ENCODE results near the gene OBP2A.

OBP2A gene

GRCh38 chr9:135580664-135581380 is 34.9 kb downstream of the OBP2A start:
- DNase-seq = no peak

- DNase-seq = no peak
Observed at GRCh38 chr9:135581636-135582426, 35.9 kb downstream of the OBP2A start.

- no peak for DNase-seq
Observed at GRCh38 chr9:135582541-135582940, 36.6 kb downstream of the OBP2A start.

- DNase-seq = no peak
Observed at GRCh38 chr9:135582966-135583687, 37.2 kb downstream of the OBP2A start.

- DNase-seq = no peak
Observed at GRCh38 chr9:135583688-135584011, 37.7 kb downstream of the OBP2A start.

- no peak for DNase-seq
Observed at GRCh38 chr9:135584371-135584770, 38.4 kb downstream of the OBP2A start.

- DNase-seq = no peak
Observed at GRCh38 chr9:135584934-135585333, 39.0 kb downstream of the OBP2A start.

GRCh38 chr9:135586601-135587109 is 40.7 kb downstream of the OBP2A start:
- DNase-seq = no peak

DNA sequence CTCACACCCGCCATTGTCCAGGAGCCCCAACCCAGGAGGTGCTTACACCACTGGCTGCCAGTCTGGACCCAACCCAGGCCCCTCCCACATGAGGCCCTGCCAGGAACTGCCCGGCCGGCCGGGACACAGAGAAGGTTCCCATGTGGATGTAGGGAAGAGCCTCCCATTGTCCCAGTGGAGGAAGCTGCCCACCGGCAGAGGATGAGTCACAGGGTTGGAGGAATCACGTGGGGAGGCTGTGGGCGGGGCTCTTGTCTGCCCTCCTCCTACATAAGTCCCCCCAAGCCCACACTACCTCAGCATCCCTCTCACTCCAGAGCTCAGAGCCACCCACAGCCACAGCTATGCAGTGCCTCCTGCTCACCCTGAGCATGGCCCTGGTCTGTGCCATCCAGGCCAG is 41.7 kb downstream of the OBP2A start:
- DNase-seq = no peak

- DNase-seq = no peak
Observed at GRCh38 chr9:135588371-135588770, 42.4 kb downstream of the OBP2A start.

- DNase-seq = no peak
Observed at GRCh38 chr9:135588886-135589595, 43.1 kb downstream of the OBP2A start.

DNA sequence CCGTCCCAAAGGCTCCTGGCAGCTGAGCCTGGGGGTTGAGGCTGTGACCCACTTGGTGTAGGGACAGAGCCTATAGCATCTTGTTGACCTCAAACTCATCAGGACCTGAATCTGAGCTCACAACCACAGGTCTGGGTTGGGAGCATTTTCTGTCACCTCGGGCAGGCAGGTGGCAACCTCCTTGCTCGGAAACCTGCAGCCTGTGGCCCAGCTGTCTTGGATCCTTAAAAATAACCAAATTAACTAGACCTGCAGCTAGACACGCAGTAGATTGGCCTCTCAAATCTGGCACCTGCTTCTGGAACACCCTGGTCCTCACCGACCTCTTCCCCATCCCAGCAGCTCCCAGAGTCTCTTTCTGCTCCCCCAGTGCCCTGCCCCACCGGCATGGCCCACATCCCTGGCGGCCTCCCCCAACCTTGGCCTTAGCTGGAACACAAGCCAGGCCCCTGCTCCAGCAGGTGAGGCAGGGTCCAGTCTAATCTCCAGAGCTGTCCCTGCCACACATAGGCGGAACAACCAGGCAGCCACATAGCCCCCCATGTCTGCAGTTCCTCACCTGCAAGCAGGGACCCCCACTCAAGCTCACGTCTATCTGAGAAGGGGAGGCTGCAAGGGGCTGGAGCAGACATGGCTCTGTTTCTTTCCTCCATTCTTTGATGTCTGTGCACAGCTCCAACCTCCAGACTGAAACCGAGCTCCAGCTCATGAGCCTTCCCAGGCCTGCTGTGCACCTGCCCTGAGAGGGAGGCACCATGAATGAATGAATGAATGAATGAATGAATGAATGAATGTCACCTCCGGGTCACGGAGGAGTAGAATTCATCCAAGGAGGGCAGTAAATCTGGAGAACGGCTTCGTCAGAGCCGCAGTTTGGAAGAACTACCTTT is 43.9 kb downstream of the OBP2A start:
- no peak for DNase-seq

DNA sequence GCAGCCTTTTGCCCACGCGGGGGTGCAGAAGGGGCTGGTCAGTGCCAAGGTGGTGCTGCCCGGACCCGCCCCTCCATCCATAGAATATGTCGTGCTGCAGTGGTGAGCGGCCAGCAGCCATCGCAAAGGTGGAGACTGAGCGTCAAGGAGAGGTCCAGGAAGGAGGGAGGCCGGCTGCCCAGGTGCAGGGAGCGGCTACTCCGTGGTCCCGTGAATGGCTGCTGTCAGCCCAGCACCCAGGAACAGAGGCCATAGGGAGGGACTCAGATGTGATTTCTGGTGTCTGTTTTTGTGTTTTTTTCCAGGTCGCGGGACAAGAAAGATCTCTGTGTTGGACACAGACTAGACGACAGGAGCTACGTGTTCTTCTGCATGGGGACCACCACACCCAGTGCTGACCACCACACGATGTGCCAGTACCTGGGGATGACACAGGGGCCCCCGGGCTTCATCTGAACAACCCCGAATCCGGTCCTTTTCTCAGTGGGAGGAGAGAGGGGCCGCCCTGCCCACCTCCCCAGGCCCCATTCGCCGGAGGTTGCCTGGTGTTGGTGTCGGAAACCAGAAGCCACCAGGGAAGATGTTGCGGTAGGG is 44.7 kb downstream of the OBP2A start:
- no peak for DNase-seq

DNA sequence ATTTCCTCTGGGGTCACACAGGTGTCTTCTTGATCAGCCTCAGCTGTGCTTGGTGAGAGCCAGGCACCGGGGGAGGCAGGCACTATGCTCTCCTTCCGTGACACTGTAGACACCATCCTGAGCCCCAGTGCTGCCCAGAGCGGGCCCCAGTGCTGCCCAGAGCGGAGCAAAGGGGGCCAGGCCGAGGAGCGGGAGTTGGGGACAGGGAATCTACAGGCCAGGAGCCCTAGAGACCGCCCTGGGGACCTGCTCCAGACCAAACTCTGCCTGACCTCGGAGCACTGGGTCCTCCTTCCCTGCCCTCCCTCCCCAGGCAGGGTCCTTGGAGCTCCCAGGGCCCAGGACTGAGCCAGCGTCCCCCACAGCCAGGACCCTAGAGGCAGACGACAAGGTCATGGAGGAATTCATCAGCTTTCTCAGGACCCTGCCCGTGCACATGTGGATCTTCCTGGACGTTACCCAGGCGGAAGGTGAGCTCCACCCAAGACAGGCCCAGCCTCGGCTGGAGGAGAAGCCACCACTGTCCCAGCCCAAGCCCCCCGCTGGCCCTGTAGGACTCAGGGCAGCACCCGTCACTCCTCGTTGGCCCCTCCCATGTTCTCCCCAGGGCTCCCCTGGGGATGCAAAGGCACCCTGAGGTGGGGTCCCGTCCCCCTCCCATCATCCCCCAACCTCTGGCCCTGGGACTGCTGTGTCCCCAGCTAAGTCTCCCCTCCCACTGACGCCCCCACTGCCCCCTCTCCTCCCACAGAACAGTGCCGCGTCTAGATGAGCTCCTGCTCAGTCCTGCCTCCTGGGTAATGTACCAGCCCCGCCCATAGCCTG is 45.8 kb downstream of the OBP2A start:
- DNase-seq = no peak

- no peak for DNase-seq
Observed at GRCh38 chr9:135592331-135592590, 46.3 kb downstream of the OBP2A start.

DNA sequence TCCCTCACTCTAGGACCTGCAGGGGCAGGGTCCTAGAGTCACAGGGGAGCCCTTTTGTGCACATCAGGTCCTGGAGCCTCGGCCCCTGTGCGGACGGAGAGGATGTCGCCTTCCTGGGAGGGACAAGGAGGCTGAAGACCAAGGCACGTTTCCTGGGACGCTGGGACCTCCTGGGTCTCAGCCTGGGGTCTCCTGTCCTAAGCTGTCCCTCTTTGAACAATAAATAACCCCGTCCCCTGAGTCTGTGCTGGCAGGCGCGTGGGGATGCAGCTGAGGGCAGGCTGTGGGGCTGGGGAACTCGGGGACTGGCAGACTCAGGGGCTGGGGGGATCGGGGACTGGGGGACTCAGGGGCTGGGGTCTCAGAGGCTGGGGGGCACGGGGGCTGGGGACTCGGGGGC is 46.7 kb downstream of the OBP2A start:
- DNase-seq = no peak

- no peak for DNase-seq
Observed at GRCh38 chr9:135596211-135596610, 50.3 kb downstream of the OBP2A start.

Data from NCI-H1694 (cell line).